ENCODE results near the gene MBNL2.
"Not testable (repeated sequence)": the region's sequence is repeated elsewhere in the genome, so short reads cannot be mapped to it uniquely, and the experiment has no call there.

Gene MBNL2

GRCh38 chr13:97221989-97222700 lies at the start of gene MBNL2:
TSS of gene MBNL2 (plus strand) at chr13:97222333. CDS start at chr13:97276236, 53,903 bp downstream.
- DNase-seq, result peak; percentile 44

DNA sequence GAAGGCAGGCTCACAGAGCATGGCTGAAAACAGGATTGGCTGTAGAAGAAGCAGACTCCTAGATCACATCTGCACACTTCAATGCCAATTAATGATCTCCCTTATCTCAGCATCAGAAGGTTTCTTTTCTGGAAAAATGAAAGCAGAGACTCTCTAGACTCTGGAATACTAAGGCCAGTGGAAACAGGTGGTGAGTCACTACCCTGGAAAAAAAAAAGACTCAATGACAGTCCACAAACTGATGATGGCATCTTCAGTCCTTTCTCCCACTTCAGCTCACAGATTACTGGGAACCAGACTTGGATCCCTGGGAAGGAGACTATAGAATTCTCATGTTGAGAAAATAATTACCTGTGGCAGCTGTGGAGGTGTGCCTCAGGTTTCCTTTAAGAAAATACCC lies 47.5 kb upstream of the MBNL2 start:
- DNase-seq, result no peak

DNA sequence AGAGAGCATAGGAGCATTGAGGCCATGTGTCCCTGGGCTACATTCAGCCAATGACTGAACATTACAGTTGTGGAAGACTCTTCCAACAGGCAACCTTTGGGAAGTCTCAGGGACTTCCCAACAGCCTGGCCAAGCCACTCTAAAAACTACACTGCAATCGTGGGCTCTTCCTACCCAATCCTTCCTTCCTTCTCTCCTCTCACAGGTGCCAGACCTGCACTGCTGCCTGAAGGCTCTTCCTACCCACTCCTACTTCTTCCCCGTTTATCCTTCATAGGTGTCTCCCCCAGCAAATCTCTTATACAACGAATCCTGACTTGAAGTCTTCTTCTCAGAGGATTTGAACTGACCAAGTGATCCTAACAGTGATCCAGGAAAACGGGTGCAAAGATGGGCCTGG lies 47.1 kb upstream of the MBNL2 start:
- no peak for DNase-seq

DNA sequence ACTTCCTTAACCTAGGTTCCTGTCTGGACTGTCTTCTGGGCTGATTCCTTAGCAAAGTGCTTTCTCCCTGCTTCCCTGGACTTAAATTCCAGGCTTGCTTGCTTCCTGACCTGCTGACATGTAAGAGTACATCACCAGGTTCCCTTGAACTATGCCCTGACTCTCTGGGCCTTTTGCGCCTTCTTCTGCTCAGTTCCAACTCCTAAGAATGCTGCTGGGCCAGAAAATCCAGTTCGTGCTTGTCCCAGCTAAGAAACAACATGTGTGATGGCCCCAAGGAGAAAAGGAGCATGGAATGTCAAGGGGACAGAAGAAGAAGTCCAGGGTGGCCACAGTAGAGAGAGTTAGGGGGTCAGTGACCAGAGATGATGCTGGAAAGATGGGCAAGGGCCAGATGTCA lies 42.6 kb upstream of the MBNL2 start:
- DNase-seq, result no peak

GRCh38 chr13:97182111-97182890 lies 39.8 kb upstream of the MBNL2 start:
- no peak for DNase-seq

DNA sequence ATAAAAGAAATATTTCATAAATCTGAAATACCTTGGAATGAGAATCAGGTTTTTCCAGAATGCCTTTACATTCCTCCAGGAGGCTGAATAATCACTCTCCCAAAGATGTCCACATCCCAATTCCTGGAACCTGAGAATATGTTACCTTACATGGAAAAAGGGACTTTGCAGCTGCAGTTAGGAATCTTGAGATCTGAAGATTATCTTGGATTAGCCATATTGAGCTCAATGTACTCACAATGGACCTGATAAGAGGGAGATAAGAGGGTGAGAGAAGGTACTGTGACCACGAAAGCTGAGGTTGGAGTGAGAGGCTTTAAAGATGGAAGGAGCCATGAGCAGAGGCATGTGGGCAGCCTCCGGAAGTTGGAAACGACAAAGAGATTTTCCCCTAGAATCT lies 36.8 kb upstream of the MBNL2 start:
- DNase-seq, result no peak

GRCh38 chr13:97185751-97186150 lies 36.4 kb upstream of the MBNL2 start:
- no peak for DNase-seq

GRCh38 chr13:97188207-97188606 lies 33.9 kb upstream of the MBNL2 start:
- no peak for DNase-seq

GRCh38 chr13:97189928-97190327 lies 32.2 kb upstream of the MBNL2 start:
- no peak for DNase-seq

- DNase-seq, result no peak
These were observed 31.0 kb upstream of the MBNL2 start for GRCh38 chr13:97191142-97191541.

GRCh38 chr13:97191615-97192014 lies 30.5 kb upstream of the MBNL2 start:
- DNase-seq, result no peak

- DNase-seq, result no peak
These were observed 30.0 kb upstream of the MBNL2 start for GRCh38 chr13:97192166-97192565.

GRCh38 chr13:97193577-97193976 lies 28.6 kb upstream of the MBNL2 start:
- DNase-seq, result no peak

GRCh38 chr13:97194479-97194878 lies 27.7 kb upstream of the MBNL2 start:
- no peak for DNase-seq

GRCh38 chr13:97196340-97196739 lies 25.8 kb upstream of the MBNL2 start:
- DNase-seq, result no peak

DNA sequence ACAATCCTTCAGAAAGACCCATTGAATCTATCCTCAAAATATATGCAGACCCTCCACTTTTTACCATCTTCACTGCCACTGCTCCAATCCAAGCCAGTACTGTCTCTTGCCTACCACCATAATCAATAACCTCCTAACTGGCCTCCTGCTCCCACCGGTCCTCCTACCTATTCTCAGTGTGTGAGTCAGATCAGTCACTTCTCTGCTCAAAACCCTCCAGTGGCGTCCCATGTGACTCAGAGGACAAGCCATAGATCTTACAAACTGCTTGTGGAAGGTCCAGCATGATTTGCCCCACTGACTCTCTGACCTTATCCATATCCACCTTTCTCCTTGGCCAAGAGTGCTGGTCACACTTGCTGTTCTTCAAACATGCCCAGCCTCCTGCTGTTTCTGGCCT lies 23.4 kb upstream of the MBNL2 start:
- no peak for DNase-seq

GRCh38 chr13:97199451-97199850 lies 22.7 kb upstream of the MBNL2 start:
- no peak for DNase-seq

- DNase-seq, result no peak
These were observed 21.8 kb upstream of the MBNL2 start for GRCh38 chr13:97200081-97200942.

DNA sequence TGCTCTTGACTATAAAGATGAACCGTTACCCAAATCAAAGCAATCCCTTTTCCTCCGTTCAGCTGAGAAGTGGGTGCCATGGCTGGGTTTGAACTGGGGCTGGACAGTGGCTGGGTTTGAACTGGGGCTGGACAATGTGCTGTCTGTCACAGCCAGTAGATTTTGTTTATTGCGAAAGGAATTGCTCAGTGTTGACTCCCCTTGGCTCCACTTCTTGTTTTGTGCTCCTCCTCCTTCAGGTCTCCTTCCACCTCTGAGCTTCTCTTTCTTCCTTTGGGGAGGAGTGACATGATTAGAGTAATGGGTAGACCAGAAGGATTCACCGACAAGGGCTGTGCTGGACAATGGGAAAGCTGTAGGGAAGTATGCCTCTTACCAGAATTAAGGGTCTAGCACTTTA lies 19.4 kb upstream of the MBNL2 start:
- DNase-seq, result no peak

GRCh38 chr13:97205465-97205864 lies 16.7 kb upstream of the MBNL2 start:
- no peak for DNase-seq

DNA sequence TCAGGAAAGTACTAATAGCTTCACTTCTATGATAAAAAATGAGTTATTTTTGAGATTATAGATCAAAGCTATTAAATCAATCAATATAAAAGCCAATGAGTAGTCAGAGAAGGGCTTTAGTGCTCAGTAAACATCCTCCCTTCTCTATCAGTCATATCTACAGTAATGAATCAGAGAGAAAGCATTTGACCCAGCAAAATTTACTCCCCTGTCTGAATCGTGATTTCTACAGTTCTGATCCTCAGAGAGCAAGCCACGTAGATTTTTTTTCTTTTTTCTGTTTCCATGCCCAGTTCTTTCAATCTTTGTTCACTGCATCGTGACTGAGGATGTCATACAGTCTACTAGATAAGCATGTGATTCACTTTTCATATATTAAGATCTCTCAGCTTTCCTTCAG lies 16.2 kb upstream of the MBNL2 start:
- DNase-seq, result no peak

DNA sequence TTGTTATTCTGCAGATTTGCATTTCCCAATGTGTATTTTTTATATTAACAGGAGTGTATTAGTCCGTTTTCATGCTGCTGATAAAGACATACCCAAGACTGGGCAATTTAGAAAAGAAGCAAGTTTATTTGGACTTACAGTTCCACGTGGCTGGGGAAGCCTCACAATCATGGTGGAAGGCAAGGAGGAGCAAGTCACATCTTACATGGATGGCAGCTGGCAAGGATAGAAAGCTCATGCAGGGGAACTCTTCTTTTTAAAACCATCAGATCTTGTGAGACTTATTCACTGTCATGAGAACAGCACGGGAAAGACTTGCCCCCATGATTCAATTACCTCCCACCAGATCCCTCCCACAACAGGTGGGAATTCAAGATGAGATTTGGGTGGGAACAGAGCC lies 14.9 kb upstream of the MBNL2 start:
- DNase-seq, result not testable (repeated sequence)

DNA sequence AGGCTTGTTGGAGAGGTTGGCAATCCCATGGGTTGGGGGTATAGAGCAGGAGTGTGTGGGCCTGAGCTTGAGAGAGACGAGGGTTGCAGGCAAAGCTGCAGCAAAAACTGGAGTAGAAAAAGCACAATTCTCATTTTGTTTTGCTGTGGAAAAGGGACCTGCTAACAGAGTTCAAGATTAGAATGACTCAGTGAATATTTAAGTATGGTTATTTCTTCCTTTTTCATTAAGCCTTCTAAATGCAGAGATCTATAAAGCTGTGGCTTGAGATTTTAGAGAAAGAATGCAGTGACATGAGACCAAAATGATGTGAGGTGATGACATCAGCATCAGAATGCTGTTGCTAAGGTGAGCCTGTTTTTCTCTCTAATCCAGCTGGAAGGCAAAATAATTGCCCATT lies 10.8 kb upstream of the MBNL2 start:
- DNase-seq, result no peak

DNA sequence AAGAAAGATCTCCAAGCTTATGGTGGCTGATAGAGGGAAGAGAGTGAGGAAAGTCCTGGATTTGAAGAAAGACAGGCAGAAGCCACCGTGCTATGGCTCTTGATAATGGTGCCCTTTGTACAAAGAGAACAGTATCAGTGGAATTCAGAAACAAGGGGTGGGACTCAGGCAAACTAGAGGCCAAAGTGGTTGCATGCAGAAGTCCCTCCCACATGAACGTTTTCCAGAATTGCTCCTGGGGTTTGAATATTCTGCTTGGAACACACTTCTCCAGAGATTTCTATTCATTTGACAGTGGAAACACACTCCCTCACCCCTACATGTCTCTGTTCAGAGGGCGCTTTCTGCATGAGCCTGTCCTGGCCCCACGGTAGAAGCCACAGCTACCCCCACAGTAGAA lies 10.1 kb upstream of the MBNL2 start:
- no peak for DNase-seq

Data from NCI-H446 treated with DMSO at 0.1 percent for 48 hours (cell line).